Skeletal muscle tissue (tissue), 4 donors: ENCODE measurements around the gene IQCM. TPM values are rescaled to one million over a fixed set of nuclear protein-coding genes. Genes with fewer than 3 reads are reported as not detected.
"Not testable (repeated sequence)": the region's sequence is repeated elsewhere in the genome, so short reads cannot be mapped to it uniquely, and the experiment has no call there.

Source experiments
- H3K27ac ChIP-seq: one replicate; pipeline ENCODE4 v1.7.0; 2013; ENCODE audit warnings: mild to moderate bottlenecking, low read depth, low read length, inconsistent platforms
- H3K27me3 ChIP-seq, 3 donors: one replicate each; pipeline ENCODE4 v1.7.0; 2013; ENCODE audit warnings: low read length in 3 of 3; ENCODE audit not compliant: control insufficient read depth in 3 of 3, insufficient read depth in 3 of 3
- H3K36me3 ChIP-seq, 3 donors: one replicate each; pipeline ENCODE4 v1.7.0; 2013; ENCODE audit warnings: low read length in 3 of 3; ENCODE audit not compliant: control insufficient read depth in 3 of 3, insufficient read depth in 3 of 3
- H3K4me1 ChIP-seq, 3 donors: one replicate each; pipeline ENCODE4 v1.7.0; 2013; ENCODE audit warnings: low read length in 3 of 3, mild to moderate bottlenecking in 3 of 3; ENCODE audit not compliant: control insufficient read depth in 3 of 3, insufficient read depth in 3 of 3
- H3K4me3 ChIP-seq, 3 donors: one replicate each; pipeline ENCODE4 v1.7.0; 2013; ENCODE audit warnings: low read length in 3 of 3
- H3K9ac ChIP-seq, 3 donors: one replicate each; pipeline ENCODE4 v1.7.0; 2013; ENCODE audit warnings: low read length in 3 of 3, mild to moderate bottlenecking in 3 of 3, moderate library complexity in 2 of 3, low read depth in 1 of 3
- H3K9me3 ChIP-seq, 3 donors: one replicate each; pipeline ENCODE4 v1.7.0; 2013; ENCODE audit warnings: low read length in 3 of 3; ENCODE audit not compliant: control insufficient read depth in 3 of 3
- total RNA-seq: library from RNA; depleted of rRNA; stranded (reverse); fragments of >200 nt; gene quantifications from one replicate; pipeline ENCODE4 v1.2.3, GENCODE V29; 2014
- donor health status: Osteomylitis.

IQCM gene
- total RNA-seq, 1 donor from 2014 or later: not detected

DNA sequence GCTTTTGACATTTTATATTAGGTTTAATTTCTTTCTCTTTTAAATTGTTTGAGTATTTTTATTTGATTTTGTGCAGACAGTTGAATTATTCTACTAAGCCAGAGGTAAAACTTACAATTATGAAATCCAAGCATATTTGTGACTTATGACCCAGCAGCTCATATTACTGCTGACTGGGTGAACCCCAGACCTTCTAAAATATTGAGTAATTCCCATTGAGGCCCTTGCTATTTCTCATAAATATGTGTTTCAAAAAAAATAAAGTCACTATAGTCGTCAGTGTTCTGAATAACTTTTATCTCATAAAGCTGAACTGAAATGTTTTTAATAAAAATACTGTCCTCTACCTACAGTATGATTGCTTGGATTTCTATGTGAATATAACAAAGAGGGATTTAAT is 303.1 kb downstream of the IQCM start:
- Histone ChIP-seq H3K27me3 (no peaks in the 10 kb centered on the region), H3K27ac (no peak overlapping the region), H3K36me3 (no peaks in the 10 kb centered on the region), H3K9ac (no peak overlapping the region), H3K4me3 (no peak overlapping the region), H3K9me3 (no peaks in the 10 kb centered on the region), H3K4me1 (peaks cover 0 to 2% (median 0%) of the 10 kb centered on the region in 3 donors)

DNA sequence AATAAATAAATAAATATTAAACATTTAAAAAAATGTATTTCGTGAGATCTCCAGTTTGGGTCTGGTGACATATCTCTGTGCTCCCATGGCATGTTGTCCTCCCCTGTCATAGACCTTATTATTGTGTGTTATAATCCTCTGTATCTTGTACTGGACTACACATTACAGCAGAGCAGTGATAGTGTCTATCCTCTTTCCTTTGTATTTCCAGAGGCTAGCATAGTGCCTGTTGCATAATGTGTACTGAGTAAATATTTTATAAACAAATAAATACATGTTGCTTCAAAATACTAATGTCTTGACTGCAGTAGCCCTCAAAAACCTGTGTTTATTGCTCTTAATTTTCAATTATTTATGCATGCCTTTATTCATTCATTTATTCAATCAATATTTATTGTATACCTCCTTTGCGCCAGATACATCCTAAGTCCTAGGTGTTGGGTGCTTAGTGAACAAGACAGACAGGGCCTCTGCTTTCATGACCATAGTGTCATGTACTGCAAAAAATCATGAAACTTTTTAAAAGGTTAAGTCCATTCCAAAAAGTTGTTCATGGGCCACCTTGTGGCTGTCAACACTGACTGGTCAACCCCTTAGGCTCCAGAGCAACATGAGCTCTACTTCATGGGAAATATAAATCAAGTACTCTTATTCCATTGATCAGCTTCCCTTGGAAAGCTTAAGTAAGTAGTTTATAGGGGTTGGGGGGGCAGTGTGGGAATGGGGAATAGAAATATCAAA is 303.9 kb downstream of the IQCM start:
- H3K27me3 ChIP-seq: no peaks in the 10 kb centered on the region
- no peaks in the 10 kb centered on the region for H3K36me3 ChIP-seq
- no peak overlapping the region for H3K27ac ChIP-seq
- H3K9me3 ChIP-seq: no peaks in the 10 kb centered on the region
- H3K4me1 ChIP-seq: peaks cover 0 to 2% (median 0%) of the 10 kb centered on the region in 3 donors
- H3K9ac ChIP-seq: no peak overlapping the region
- H3K4me3 ChIP-seq: no peak overlapping the region

DNA sequence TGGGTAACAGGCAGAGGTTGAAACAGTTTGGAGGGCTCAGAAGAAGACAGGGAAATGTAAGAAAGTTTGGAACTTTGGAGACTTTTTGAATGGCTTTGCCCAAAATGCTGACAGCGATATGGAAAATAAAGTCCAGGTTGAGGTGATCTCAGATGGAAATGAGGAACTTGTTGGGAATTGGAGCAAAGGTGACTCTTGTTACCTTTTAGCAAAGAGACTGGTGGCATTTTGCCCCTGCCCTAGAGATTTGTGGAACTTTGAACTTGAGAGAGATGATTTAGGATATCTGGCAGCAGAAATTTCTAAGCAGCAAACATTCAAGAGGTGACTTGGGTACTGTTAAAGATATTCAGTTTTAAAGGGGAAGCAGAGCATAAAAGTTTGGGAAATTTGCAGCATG is 308.3 kb downstream of the IQCM start:
- not testable (repeated sequence) for H3K36me3 ChIP-seq, H3K9ac ChIP-seq, H3K27me3 ChIP-seq, H3K4me1 ChIP-seq, H3K27ac ChIP-seq, H3K9me3 ChIP-seq, H3K4me3 ChIP-seq

DNA sequence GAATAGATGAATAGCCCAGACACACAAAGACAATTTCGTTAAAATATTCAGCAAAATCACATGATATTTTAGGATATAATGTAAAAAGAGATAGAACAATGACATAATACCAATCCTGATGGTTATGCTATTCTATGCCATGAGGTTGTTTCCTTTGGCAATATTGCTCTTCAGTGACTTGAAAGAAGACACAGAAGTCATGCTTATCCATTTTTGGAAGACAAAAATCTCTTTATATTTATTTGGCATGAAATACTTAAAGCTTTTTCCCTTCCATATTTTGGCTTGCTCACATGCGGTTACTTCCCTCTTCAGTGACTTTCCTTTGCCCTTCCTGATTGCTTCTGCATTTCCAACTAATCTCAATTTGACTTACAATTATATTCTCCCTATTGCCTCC is 314.8 kb downstream of the IQCM start:
- H3K4me3 ChIP-seq: no peak overlapping the region
- H3K36me3 ChIP-seq: no peaks in the 10 kb centered on the region
- H3K9me3 ChIP-seq: no peaks in the 10 kb centered on the region
- H3K4me1 ChIP-seq: no peaks in the 10 kb centered on the region
- no peak overlapping the region for H3K9ac ChIP-seq
- no peak overlapping the region for H3K27ac ChIP-seq
- no peaks in the 10 kb centered on the region for H3K27me3 ChIP-seq

DNA sequence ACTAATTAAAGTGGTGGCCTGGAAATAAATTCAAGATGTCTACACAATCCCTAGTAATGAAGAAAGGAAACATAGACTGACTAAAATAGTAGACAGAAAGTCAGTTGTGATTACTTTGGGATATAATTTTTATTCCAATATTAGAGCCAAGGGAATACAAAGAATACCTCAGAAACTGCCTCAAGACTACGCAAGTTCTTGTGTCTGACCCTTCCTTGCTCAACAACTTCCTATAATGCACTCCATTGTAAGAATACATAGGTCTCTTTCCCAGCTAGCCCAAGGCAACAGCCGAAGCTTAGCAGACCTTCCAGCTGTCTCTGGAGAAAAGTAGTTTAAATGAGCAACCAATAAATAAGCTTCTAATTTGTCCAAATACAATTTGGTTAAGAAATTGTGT is 315.9 kb downstream of the IQCM start:
- H3K9me3 ChIP-seq: no peaks in the 10 kb centered on the region
- H3K9ac ChIP-seq: no peak overlapping the region
- no peaks in the 10 kb centered on the region for H3K27me3 ChIP-seq
- H3K36me3 ChIP-seq: no peaks in the 10 kb centered on the region
- H3K4me1 ChIP-seq: no peaks in the 10 kb centered on the region
- no peak overlapping the region for H3K27ac ChIP-seq
- H3K4me3 ChIP-seq: no peak overlapping the region

DNA sequence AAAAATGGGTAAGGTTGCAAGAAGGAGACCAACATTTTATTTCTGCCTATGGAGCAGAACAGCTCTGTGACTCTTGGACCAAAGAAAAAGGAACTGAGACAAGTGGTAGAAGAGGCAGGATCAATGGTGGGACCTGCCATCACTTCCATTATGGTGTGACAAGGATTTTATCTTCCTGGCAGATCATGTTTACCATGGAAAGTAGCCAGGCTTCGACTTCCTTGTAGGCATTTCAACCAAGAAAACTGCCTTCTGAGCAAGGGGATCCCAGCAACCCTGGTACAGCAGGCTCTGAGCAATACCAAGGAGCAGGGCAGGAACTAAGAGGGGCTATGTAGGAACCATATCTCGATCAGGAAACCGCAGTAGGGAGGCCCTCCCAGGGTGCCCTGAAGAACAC is 317.4 kb downstream of the IQCM start:
- Histone ChIP-seq H3K4me1 (no peaks in the 10 kb centered on the region), H3K9ac (no peak overlapping the region), H3K27me3 (no peaks in the 10 kb centered on the region), H3K9me3 (no peaks in the 10 kb centered on the region), H3K27ac (no peak overlapping the region), H3K36me3 (no peaks in the 10 kb centered on the region), H3K4me3 (no peak overlapping the region)

DNA sequence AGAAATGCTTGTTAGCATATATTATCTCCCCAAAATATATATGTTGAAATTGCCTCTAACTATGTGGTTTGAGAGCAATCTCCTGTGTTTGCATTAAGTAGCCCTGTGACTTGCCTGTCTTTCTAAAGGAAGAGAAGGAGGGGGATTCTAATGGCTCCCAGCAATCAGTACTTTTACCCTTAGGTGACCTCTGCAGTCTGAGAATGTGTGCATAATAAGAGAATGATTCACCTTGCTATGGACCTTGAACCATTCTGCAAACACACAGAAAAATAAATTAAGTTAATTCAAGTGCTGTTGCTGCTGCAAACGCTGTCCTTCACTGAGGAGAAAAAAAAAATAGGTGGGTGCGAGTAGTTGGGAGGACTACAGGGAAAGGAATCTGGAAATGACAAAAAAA is 322.2 kb downstream of the IQCM start:
- H3K27me3 ChIP-seq: no peaks in the 10 kb centered on the region
- no peaks in the 10 kb centered on the region for H3K9me3 ChIP-seq
- H3K4me3 ChIP-seq: no peak overlapping the region
- H3K36me3 ChIP-seq: no peaks in the 10 kb centered on the region
- no peak overlapping the region for H3K27ac ChIP-seq
- no peak overlapping the region for H3K9ac ChIP-seq
- H3K4me1 ChIP-seq: no peaks in the 10 kb centered on the region

DNA sequence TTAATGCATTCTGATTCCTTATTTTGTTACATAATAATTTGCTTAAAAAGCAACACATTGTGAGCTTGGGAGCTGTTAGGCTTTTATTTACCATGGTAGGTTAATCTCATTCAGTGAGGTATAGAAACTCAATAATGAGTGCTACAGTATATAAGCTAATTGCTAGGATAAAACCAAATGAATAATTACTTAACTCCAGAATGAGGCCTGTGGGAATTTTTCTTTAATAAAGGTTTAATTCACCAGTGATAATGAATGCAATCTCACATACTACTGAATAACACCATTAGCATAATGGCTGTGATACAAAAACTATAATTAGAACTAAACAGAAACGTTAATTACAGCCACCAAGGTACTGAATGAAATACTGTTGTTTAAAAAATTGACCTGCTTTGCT is 326.3 kb downstream of the IQCM start:
- Histone ChIP-seq H3K36me3 (no peaks in the 10 kb centered on the region), H3K27me3 (no peaks in the 10 kb centered on the region), H3K9me3 (no peaks in the 10 kb centered on the region), H3K9ac (no peak overlapping the region), H3K4me1 (no peaks in the 10 kb centered on the region), H3K27ac (no peak overlapping the region), H3K4me3 (no peak overlapping the region)

DNA sequence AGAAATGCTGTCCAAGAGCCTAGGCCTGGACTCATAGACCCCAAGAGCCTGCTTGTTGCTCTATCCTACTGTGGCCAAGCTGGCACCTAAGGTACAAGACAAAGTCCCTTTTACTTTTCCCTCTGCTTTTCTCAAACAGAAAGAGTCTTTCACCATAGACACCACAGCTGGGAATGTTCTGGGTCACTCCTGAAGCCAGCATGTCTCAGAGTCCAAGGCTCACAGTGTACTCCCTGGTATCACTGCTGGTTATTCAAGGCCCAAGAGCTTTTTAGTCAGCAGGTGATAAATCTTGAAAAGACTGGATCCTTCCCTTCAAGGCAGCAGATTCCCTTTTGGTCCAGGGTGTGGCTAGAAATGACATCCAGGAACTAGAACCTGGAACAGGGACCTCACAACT is 328.8 kb downstream of the IQCM start:
- H3K36me3 ChIP-seq: no peaks in the 10 kb centered on the region
- H3K9ac ChIP-seq: no peak overlapping the region
- no peak overlapping the region for H3K4me3 ChIP-seq
- no peaks in the 10 kb centered on the region for H3K27me3 ChIP-seq
- no peaks in the 10 kb centered on the region for H3K9me3 ChIP-seq
- no peaks in the 10 kb centered on the region for H3K4me1 ChIP-seq
- H3K27ac ChIP-seq: no peak overlapping the region

DNA sequence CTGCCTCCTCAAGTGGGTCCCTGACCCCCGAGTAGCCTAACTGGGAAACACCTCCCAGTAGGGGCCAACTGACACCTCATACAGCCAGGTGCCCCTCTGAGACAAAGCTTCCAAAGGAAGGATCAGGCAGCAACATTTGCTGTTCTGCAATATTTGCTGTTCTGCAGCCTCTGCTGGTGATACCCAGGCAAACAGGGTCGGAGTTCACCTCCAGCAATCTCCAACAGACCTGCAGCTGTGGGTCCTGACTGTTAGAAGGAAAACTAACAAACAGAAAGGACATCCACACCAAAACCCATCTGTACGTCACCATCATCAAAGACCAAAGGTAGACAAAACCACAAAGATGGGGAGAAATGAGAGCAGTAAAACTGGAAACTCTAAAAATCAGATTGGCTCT is 347.0 kb downstream of the IQCM start:
- H3K27me3 ChIP-seq, H3K9ac ChIP-seq, H3K27ac ChIP-seq, H3K4me3 ChIP-seq, H3K4me1 ChIP-seq, H3K9me3 ChIP-seq, H3K36me3 ChIP-seq: not testable (repeated sequence)
